ENCODE results near the gene NHS.

The NHS gene

DNA sequence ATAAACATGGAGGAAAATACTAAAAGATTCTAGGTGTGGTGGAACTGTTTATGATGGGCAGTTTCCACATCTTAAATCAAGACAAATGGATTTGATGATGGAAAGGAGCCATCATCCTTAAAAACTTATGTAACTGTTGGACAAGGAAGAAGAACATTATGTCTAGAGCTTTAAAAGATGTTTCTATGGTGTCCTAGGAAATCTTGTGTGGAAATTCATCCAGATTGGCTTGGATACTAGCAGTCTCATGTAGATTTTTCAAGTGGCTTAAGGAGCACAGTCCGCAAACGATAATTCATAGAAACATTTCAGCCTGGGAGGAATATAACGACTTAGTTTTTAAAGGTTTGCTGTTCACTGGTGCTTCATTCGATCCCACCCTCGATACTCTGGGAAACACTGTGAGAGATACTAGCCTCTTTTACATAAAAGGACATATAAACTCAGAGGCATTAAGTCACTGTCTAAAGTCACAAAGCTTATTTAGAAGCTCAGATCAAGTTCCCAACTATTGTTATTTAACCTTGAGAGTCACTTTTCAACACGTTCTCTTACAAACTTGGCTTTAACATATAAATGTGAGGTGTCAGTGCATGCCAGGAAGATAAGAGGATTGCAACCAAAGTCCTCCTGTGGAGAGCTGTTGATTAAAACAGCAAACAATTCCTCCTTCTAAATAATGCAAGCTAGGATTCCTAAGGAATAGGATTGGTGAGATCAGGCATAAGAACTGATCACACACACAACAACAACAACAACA lies 226.6 kb downstream of the NHS start:
- H3K9me3 ChIP-seq (ENCODE audit: control insufficient read depth in 1 of 2, low read length in 2 of 2): no peaks in the 10 kb centered on the region
- no peak overlapping the region for H3K27ac ChIP-seq (ENCODE audit: low read depth, low read length)
- no peaks in the 10 kb centered on the region for H3K27me3 ChIP-seq (ENCODE audit: control insufficient read depth in 1 of 2, insufficient read depth in 2 of 2, low read length in 2 of 2)
- no peaks in the 10 kb centered on the region for H3K36me3 ChIP-seq (ENCODE audit: control insufficient read depth in 1 of 2, insufficient read depth in 2 of 2, low read length in 2 of 2)
- H3K4me1 ChIP-seq (ENCODE audit: control insufficient read depth in 1 of 2, insufficient read depth in 2 of 2, low read length in 2 of 2): peaks cover 23 to 33% of the 10 kb centered on the region in 2 donors
- H3K9ac ChIP-seq (ENCODE audit: low read depth in 1 of 2, low read length in 2 of 2): no peak overlapping the region
- H3K4me3 ChIP-seq (ENCODE audit: low read depth in 1 of 2, low read length in 2 of 2): no peak overlapping the region

DNA sequence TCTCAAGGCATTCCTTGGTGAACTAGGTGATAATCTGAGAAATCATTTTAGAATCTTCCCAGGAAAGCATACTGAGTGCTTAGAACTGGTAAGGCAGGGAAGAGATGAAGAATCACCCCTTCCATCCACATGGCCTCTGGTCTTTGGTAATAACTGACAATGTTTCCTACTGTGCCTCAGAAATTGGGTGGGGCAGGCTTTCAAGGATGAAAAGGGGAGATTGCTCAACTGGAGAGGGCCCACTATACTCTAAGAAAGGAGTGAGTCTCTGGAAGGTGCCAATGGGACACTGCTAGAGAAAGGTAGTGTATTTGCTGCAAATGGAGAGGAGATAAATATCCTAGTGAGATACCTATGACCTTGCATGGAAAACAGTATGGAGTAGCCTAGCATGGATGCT lies 227.2 kb downstream of the NHS start:
- H3K9ac ChIP-seq (ENCODE audit: low read depth in 1 of 2, low read length in 2 of 2): no peak overlapping the region
- H3K27ac ChIP-seq (ENCODE audit: low read depth, low read length): no peak overlapping the region
- H3K36me3 ChIP-seq (ENCODE audit: control insufficient read depth in 1 of 2, insufficient read depth in 2 of 2, low read length in 2 of 2): no peaks in the 10 kb centered on the region
- H3K9me3 ChIP-seq (ENCODE audit: control insufficient read depth in 1 of 2, low read length in 2 of 2): no peaks in the 10 kb centered on the region
- H3K4me1 ChIP-seq (ENCODE audit: control insufficient read depth in 1 of 2, insufficient read depth in 2 of 2, low read length in 2 of 2): peaks cover 18 to 30% of the 10 kb centered on the region in 2 donors
- H3K27me3 ChIP-seq (ENCODE audit: control insufficient read depth in 1 of 2, insufficient read depth in 2 of 2, low read length in 2 of 2): no peaks in the 10 kb centered on the region
- no peak overlapping the region for H3K4me3 ChIP-seq (ENCODE audit: low read depth in 1 of 2, low read length in 2 of 2)

DNA sequence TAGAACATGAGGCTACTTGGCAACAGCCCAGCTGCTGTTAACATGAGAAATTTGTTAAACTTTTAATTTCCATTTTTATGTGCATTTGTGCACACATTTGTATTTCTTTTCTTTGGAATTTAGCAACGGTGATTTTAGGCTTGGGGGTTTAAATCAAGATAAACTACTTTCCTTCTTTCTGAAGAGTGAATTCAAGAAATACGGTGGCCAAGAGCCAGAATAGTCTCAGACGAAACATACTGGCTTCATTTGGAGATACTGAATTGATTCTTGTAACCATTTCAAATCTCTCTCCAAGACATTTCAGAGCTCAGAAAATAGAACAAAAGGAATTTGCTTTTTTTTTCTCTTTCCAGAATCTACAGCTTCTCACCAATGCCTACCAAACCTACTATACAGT lies 228.2 kb downstream of the NHS start:
- no peaks in the 10 kb centered on the region for H3K27me3 ChIP-seq (ENCODE audit: control insufficient read depth in 1 of 2, insufficient read depth in 2 of 2, low read length in 2 of 2)
- peaks cover 10 to 20% of the 10 kb centered on the region in 2 donors for H3K4me1 ChIP-seq (ENCODE audit: control insufficient read depth in 1 of 2, insufficient read depth in 2 of 2, low read length in 2 of 2)
- H3K36me3 ChIP-seq (ENCODE audit: control insufficient read depth in 1 of 2, insufficient read depth in 2 of 2, low read length in 2 of 2): no peaks in the 10 kb centered on the region
- no peak overlapping the region for H3K9ac ChIP-seq (ENCODE audit: low read depth in 1 of 2, low read length in 2 of 2)
- no peaks in the 10 kb centered on the region for H3K9me3 ChIP-seq (ENCODE audit: control insufficient read depth in 1 of 2, low read length in 2 of 2)
- H3K4me3 ChIP-seq (ENCODE audit: low read depth in 1 of 2, low read length in 2 of 2): no peak overlapping the region
- H3K27ac ChIP-seq (ENCODE audit: low read depth, low read length): no peak overlapping the region

DNA sequence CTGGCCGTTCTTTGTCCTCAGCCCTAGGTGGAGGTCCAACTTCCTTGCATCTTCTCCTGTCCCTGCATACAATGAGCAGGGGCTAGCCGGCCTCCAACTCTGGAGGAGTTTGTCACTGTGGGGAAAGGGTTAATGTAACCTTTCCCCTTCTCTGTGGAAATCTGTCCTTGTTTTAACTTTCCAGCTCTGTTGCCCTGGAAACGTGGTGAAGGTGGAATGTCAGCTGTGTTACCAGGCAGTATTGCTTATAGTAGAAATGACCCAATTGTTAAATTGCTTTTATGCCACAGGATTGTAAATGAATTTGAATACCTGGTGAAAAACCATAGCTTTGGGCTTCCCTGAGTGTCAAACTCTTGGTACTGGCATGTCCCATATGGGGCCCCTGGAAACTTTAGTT lies 230.7 kb downstream of the NHS start:
- H3K4me1 ChIP-seq (ENCODE audit: control insufficient read depth in 1 of 2, insufficient read depth in 2 of 2, low read length in 2 of 2): peaks cover 8 to 28% of the 10 kb centered on the region in 2 donors
- H3K36me3 ChIP-seq (ENCODE audit: control insufficient read depth in 1 of 2, insufficient read depth in 2 of 2, low read length in 2 of 2): no peaks in the 10 kb centered on the region
- no peak overlapping the region for H3K4me3 ChIP-seq (ENCODE audit: low read depth in 1 of 2, low read length in 2 of 2)
- no peaks in the 10 kb centered on the region for H3K9me3 ChIP-seq (ENCODE audit: control insufficient read depth in 1 of 2, low read length in 2 of 2)
- no peaks in the 10 kb centered on the region for H3K27me3 ChIP-seq (ENCODE audit: control insufficient read depth in 1 of 2, insufficient read depth in 2 of 2, low read length in 2 of 2)
- H3K9ac ChIP-seq (ENCODE audit: low read depth in 1 of 2, low read length in 2 of 2): no peak overlapping the region
- no peak overlapping the region for H3K27ac ChIP-seq (ENCODE audit: low read depth, low read length)

DNA sequence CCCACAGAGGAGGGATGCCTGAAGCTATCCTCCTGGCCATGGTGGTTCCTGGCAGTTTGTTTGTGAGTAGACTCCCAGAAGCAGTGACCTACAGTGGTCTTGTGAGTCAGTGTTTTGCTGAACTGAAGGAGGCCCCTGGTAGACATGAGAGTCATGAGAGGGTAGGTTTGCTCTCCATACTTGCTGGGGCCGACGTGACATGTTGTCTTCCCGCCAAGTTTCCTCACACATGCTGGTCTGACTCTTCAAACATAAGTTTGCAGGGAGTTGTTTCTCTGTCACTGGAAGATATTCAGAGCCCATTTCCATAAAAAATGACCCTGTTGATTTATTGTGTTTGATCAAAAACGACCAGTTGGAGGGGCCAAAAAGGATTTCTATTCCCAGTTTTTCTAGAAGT lies 231.2 kb downstream of the NHS start:
- Histone ChIP-seq H3K9me3 (ENCODE audit: control insufficient read depth in 1 of 2, low read length in 2 of 2) (no peaks in the 10 kb centered on the region), H3K27me3 (ENCODE audit: control insufficient read depth in 1 of 2, insufficient read depth in 2 of 2, low read length in 2 of 2) (no peaks in the 10 kb centered on the region), H3K36me3 (ENCODE audit: control insufficient read depth in 1 of 2, insufficient read depth in 2 of 2, low read length in 2 of 2) (no peaks in the 10 kb centered on the region), H3K9ac (ENCODE audit: low read depth in 1 of 2, low read length in 2 of 2) (no peak overlapping the region), H3K4me1 (ENCODE audit: control insufficient read depth in 1 of 2, insufficient read depth in 2 of 2, low read length in 2 of 2) (peaks cover 11 to 32% of the 10 kb centered on the region in 2 donors), H3K27ac (ENCODE audit: low read depth, low read length) (no peak overlapping the region), H3K4me3 (ENCODE audit: low read depth in 1 of 2, low read length in 2 of 2) (no peak overlapping the region)

DNA sequence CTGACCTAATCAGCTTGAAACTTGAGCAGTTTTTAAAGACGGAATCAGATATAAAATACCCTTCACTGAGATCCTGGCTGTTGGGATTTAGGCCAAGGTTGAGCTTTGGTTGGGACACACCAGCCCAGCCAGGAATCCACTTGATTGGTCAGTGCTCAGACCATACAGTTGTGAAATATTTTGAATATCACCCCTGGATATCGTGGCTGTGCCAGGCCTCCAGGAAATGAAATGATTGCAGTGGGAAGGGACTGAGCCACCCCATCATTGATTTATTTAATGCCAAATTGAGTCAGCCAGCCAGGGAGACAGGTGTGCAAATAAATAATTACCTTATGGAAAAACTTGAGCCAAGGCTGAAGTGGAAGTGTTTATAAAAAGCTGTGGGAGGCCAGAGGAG lies 233.9 kb downstream of the NHS start:
- Histone ChIP-seq H3K4me3 (ENCODE audit: low read depth in 1 of 2, low read length in 2 of 2) (no peak overlapping the region), H3K9me3 (ENCODE audit: control insufficient read depth in 1 of 2, low read length in 2 of 2) (no peaks in the 10 kb centered on the region), H3K4me1 (ENCODE audit: control insufficient read depth in 1 of 2, insufficient read depth in 2 of 2, low read length in 2 of 2) (peaks cover 8 to 21% of the 10 kb centered on the region in 2 donors), H3K27me3 (ENCODE audit: control insufficient read depth in 1 of 2, insufficient read depth in 2 of 2, low read length in 2 of 2) (no peaks in the 10 kb centered on the region), H3K36me3 (ENCODE audit: control insufficient read depth in 1 of 2, insufficient read depth in 2 of 2, low read length in 2 of 2) (no peaks in the 10 kb centered on the region), H3K9ac (ENCODE audit: low read depth in 1 of 2, low read length in 2 of 2) (no peak overlapping the region), H3K27ac (ENCODE audit: low read depth, low read length) (no peak overlapping the region)

DNA sequence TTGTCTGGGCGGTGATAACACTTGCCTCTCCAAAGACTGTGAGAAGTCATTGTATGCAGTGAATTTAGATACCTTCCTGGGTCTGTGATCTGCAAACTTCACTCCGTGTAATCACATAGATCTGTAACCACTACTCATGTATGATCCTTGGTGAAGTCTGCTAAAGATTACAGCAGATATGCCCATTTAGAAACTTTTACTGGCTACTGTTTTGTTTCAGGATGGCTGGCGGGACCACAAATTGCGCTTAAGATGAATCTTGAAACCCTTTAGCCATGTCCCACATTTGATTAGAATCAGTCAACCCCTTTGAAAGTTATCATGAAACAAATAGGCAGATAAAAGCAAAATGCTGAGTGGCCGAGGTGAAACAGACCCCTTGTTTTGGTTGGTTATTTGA lies 235.8 kb downstream of the NHS start:
- H3K4me1 ChIP-seq (ENCODE audit: control insufficient read depth in 1 of 2, insufficient read depth in 2 of 2, low read length in 2 of 2): peaks cover 8 to 21% of the 10 kb centered on the region in 2 donors
- H3K9ac ChIP-seq (ENCODE audit: low read depth in 1 of 2, low read length in 2 of 2): no peak overlapping the region
- no peak overlapping the region for H3K27ac ChIP-seq (ENCODE audit: low read depth, low read length)
- H3K27me3 ChIP-seq (ENCODE audit: control insufficient read depth in 1 of 2, insufficient read depth in 2 of 2, low read length in 2 of 2): no peaks in the 10 kb centered on the region
- no peaks in the 10 kb centered on the region for H3K9me3 ChIP-seq (ENCODE audit: control insufficient read depth in 1 of 2, low read length in 2 of 2)
- no peak overlapping the region for H3K4me3 ChIP-seq (ENCODE audit: low read depth in 1 of 2, low read length in 2 of 2)
- H3K36me3 ChIP-seq (ENCODE audit: control insufficient read depth in 1 of 2, insufficient read depth in 2 of 2, low read length in 2 of 2): no peaks in the 10 kb centered on the region

DNA sequence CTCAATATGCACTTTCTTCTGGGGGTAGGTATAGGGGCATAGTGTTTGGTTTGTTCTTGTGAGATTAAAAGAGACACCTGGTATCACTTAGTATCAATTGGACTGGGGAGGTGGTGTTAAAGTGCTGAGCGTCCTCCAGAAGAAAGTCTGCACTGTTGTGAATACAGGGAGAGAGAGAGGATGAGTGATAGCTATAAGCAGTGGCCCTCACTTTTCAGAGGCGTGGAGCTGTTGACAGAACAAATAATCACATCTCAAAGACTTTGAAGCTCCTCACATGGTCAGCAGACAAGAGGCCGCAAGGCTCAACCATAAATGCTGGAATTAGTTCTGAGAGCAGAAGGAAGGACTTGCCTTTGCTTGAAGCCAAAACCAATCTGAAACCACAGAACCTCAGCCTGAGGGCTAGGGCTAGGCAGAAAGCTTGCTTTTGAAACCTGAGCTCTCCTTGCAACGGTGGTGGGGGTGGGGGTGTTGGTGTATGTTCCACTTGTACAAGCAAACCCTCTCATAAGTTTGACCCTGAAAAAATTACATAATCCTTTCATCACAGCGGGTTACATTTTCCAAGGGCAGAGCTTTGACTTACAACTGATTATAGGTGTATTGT lies 239.1 kb downstream of the NHS start:
- Histone ChIP-seq H3K4me3 (ENCODE audit: low read depth in 1 of 2, low read length in 2 of 2) (no peak overlapping the region), H3K4me1 (ENCODE audit: control insufficient read depth in 1 of 2, insufficient read depth in 2 of 2, low read length in 2 of 2) (peaks cover 7 to 17% of the 10 kb centered on the region in 2 donors), H3K9me3 (ENCODE audit: control insufficient read depth in 1 of 2, low read length in 2 of 2) (no peaks in the 10 kb centered on the region), H3K9ac (ENCODE audit: low read depth in 1 of 2, low read length in 2 of 2) (no peak overlapping the region), H3K27me3 (ENCODE audit: control insufficient read depth in 1 of 2, insufficient read depth in 2 of 2, low read length in 2 of 2) (no peaks in the 10 kb centered on the region), H3K36me3 (ENCODE audit: control insufficient read depth in 1 of 2, insufficient read depth in 2 of 2, low read length in 2 of 2) (no peaks in the 10 kb centered on the region), H3K27ac (ENCODE audit: low read depth, low read length) (no peak overlapping the region)

DNA sequence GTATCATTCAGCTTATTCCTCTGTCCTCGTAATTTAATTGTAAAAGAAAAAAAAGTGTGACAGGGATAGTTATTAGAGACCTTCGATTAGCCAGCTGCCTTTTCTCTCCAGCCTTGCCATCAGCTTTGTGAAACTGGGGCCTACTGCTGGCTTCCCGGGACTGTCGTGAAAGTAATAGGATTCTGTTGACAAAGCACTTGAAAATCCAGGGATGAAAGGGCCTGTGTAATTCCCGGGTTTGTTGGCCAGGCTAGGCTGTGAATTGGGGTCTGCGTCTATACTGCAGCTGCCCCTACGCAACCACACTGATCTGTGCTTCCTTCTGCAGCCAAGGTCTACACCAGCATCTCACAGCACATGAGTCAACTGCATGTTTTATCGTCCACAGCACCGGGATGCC lies 241.9 kb downstream of the NHS start:
- no peak overlapping the region for H3K9ac ChIP-seq (ENCODE audit: low read depth in 1 of 2, low read length in 2 of 2)
- no peaks in the 10 kb centered on the region for H3K27me3 ChIP-seq (ENCODE audit: control insufficient read depth in 1 of 2, insufficient read depth in 2 of 2, low read length in 2 of 2)
- no peaks in the 10 kb centered on the region for H3K9me3 ChIP-seq (ENCODE audit: control insufficient read depth in 1 of 2, low read length in 2 of 2)
- H3K4me3 ChIP-seq (ENCODE audit: low read depth in 1 of 2, low read length in 2 of 2): no peak overlapping the region
- H3K4me1 ChIP-seq (ENCODE audit: control insufficient read depth in 1 of 2, insufficient read depth in 2 of 2, low read length in 2 of 2): no peaks in the 10 kb centered on the region
- no peaks in the 10 kb centered on the region for H3K36me3 ChIP-seq (ENCODE audit: control insufficient read depth in 1 of 2, insufficient read depth in 2 of 2, low read length in 2 of 2)
- no peak overlapping the region for H3K27ac ChIP-seq (ENCODE audit: low read depth, low read length)

DNA sequence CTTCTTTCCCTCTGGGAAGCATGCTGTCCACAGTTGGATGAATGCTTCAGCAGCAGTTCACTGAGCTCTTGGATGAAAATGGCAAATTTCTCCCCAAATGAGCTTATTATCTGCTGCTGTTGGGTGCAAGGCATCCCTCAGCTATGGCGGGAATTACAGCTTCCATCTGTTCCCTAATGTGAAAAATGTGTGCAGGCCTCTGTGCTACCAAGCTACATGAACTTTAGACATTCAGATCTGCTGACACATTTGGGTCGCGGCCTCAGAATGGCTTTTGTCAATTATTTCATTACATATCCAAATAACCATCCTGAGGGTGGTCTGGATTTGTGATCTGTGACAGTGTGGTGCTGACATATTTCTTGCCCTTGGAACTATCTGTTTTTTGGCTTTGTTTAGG lies 242.8 kb downstream of the NHS start:
- no peak overlapping the region for H3K9ac ChIP-seq (ENCODE audit: low read depth in 1 of 2, low read length in 2 of 2)

More for the DNA sequence above, 242.8 kb downstream of the NHS start:
- H3K9me3 ChIP-seq (ENCODE audit: control insufficient read depth in 1 of 2, low read length in 2 of 2): no peaks in the 10 kb centered on the region
- no peaks in the 10 kb centered on the region for H3K36me3 ChIP-seq (ENCODE audit: control insufficient read depth in 1 of 2, insufficient read depth in 2 of 2, low read length in 2 of 2)
- H3K27ac ChIP-seq (ENCODE audit: low read depth, low read length): no peak overlapping the region
- no peaks in the 10 kb centered on the region for H3K27me3 ChIP-seq (ENCODE audit: control insufficient read depth in 1 of 2, insufficient read depth in 2 of 2, low read length in 2 of 2)
- no peak overlapping the region for H3K4me3 ChIP-seq (ENCODE audit: low read depth in 1 of 2, low read length in 2 of 2)
- H3K4me1 ChIP-seq (ENCODE audit: control insufficient read depth in 1 of 2, insufficient read depth in 2 of 2, low read length in 2 of 2): no peaks in the 10 kb centered on the region
